Medulla oblongata (tissue), 1 donor: Measurements from ENCODE around the gene FAIM.
"Not testable (repeated sequence)": the region's sequence is repeated elsewhere in the genome, so short reads cannot be mapped to it uniquely, and the experiment has no call there.

Source experiments
- DNase-seq: peaks from one replicate; pipeline ENCODE4 v3.0.0-alpha.2; 2015; ENCODE audit errors: extremely low spot score

FAIM gene, protein sequence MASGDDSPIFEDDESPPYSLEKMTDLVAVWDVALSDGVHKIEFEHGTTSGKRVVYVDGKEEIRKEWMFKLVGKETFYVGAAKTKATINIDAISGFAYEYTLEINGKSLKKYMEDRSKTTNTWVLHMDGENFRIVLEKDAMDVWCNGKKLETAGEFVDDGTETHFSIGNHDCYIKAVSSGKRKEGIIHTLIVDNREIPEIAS

DNA sequence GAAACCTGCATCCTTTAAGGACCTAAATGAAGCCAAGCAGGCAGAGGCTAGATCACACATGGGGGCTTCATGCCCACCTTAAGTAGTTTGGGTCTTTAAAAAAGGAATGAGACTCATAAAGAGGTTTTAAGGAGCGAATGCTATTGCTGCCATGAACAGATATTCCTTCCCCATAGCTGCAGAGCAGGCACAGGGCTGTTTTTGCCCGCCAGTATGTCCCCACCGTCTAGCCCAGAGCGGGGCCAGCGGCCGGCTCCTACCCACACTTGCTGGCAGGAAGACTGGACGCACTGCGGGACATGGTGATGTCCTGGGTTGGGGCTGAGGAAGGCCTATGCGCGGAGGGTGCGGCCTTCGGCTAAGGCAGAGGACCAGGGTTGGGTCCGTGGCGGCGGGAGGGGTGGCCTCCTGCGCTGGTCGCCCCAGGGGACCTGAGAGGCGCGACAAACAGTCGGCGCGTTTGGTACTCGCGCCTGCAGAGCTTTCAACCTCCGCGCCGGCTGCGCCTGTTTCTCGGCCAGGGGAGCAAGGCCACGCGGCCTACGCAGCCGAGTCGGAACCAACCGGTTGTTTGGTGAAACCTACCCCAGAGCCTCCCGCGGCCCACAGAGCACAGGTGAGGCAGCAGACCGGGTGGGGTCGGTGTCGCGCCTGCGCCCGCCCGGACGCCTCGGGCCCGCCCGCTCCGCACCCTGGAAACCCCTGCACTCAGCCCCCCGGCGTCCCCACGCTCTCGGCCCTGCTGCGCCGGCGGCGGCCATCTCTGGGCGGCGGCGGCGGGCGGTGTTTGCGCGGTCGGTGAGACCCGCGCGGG is at the start of gene FAIM:
Gene FAIM, plus strand, starts transcription at position 450 of the 814 bp plus-strand sequence. CDS start 10,956 bp downstream, outside the sequence.
- DNase-seq, result peak; percentile 66

DNA sequence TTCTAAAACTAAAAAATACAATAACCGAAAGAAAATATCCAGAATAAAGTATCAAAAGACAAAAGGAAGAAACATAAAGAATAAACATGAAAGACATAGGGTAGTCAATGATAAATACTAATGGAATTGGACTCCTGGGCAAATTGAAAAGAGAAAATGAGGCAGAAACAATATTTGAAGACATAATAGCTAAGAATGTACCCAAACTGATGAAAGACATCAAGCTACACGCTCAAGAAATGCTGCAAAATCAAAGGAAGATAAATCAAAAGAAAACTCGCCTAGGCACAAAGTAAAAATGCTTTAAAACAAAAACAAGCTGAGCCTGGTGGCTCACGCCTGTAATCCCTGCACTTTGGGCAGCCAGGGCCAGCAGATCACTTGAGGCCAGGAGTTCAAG is 49.4 kb upstream of the FAIM start:
- no peak for DNase-seq

DNA sequence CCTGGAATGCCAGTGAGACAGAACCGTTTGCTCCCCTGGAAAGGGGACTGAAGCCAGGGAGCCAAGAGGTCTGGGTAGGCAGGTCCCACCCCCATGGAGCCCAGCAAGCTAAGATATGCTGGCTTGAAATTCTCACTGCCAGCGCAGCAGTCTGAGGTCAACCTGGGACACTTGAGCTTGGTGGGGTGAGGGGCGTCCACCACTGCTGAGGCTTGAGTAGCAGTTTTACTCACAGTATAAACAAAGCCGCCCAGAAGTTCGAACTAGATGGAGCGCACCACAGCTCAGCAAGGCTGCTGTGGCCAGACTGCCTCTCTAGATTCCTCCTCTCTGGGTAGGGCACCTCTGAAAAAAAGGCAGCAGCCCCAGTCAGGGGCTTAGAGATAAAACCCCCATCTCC is 48.1 kb upstream of the FAIM start:
- DNase-seq, result no peak

DNA sequence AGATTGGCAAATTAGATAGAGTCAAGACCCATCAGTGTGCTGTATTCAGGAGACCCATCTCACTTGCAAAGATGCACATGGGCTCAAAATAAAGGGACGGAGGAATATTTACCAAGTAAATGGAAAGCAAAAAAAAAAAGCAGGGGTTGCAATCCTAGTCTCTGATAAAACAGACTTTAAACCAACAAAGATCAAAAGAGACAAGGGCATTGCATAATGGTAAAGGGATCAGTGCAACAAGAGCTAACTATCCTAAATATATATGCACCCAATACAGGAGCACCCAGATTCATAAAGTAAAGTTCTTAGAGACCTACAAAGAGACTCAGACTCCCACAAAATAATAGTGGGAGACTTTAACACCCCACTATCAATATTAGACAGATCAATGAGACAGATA is 45.7 kb upstream of the FAIM start:
- not testable (repeated sequence) for DNase-seq

DNA sequence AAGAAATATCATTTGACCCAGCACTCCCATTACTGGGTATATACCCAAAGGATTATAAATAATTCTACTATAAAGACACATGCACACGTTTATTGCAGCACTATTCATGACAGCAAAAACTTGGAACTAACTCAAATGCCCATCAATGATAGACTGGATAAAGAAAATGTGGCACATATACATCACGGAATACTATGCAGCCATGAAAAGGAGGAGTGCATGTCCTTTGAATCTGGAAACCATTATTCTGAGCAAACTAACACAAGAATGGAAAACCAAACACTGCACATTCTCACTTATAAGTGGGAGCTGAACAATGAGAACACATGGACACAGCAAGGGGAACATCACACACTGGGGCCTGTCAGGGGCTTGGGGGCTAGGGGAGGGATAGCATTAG is 42.3 kb upstream of the FAIM start:
- not testable (repeated sequence) for DNase-seq

DNA sequence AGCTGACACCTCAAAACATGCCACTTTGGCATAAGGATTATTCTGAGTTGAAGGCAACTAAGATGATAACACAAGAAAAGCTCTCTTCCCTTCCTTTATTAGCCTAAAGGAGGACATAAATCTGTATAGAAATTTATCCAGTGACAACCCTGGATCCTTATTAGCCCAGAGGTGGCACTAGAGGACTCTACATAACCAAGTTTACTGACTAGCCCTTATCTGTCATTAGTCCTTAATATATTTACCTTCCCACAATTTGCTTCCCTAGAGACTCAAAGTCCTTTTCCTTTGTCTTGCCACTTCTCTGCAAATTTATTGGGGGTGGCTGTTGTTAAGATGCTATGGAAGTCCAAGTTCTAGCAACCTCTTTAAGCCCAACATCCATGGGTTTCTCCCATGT is 41.2 kb upstream of the FAIM start:
- DNase-seq, result no peak

DNA sequence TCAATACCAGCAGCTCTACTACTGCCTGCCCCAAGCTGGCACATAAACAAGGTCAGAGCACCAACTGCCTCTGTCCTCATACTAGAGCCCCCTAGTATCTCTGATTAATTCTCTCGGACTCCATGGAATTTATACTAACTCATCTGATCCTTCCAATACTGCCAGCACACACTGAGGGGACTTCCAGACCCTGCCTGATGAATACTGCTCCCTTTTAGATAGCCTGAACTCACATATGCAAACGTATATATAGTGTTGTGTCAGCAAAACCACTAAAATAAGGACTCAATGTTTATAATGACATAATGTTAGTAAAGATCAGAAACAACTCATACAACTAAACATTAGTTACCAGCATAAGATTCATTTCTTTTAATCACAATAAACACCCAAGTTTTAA is 39.5 kb upstream of the FAIM start:
- DNase-seq, result no peak

DNA sequence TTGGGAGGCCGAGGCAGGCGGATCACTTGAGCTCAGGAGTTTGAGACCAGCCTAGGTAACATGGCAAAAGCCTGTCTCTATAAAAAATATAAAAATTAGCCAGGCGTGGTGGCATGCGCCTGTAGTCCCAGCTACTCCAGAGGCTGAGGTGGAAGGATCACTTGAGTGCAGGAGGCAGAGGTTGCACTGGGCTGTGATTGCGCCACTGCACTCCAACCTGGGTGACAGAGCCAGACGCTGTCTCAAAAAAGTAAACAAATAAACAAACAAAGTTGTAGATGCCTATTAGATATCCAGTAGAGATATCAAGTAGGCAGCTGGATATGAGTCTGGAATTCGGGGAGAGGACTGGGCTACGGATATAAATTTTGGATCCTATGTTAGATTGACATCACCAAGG is 38.9 kb upstream of the FAIM start:
- not testable (repeated sequence) for DNase-seq

DNA sequence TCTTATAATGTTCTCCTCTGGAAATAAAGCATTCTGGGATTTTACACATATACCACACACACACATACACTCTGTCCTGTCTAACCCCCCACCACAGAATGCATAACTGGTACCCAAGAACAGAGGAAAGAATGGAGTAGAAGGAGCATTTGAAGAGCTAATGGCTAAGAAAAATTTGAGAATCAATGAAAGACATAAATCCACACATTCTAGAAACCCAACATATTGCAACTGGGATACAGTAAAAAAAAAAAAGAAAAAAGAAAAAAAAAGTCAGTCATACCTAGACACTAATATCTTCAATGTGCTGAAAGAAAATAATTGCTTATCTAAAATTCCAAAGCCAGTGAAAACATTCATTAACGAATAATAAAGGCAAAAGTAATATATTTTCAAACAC is 35.4 kb upstream of the FAIM start:
- no peak for DNase-seq

DNA sequence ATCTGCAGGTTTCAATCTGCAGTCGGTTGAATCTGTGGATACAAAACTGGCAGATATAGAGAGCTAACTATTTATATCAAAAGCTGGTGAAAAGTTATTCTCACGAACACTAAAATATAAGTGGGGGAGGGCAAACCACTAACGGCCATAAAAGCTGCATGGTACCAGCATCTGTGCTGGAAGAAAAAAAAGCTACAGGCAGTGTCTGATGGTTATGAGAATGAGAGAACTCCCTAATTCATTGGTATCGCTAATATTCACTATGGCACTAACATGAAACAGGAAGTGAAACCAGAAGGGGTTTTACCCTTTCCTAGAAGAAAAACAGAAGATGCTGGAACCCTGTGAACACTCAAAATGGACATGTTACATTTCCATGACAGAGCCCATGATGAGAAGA is 30.4 kb upstream of the FAIM start:
- no peak for DNase-seq

DNA sequence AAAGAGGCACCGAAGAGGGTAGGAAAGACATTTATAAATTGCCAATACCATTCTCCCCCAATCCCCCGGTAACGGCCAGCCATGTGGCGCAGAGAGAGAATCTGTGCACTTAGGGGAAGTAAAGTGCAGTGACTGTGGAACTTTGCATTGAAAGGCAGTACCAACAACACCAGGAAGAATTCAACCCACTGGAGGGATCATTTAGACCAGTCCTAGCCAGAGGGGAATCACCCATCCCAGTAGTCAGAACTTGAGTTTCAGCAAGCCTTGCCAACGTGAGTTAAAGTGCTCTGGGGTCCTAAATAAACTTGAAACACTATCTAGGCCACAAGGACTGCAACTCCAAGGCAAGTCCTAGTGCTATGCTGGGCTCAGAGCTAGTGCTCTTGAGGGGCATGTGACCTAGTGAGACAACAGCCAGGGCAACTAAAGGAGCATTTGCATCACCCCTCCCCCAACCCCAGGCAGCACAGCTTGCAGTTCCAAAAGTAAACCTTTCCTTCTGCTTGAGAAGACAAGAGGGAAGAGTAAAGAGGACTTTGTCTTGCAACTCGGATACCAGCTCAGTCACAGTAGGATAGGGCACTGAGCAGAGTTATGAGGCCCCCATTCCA is 29.5 kb upstream of the FAIM start:
- DNase-seq, result no peak

DNA sequence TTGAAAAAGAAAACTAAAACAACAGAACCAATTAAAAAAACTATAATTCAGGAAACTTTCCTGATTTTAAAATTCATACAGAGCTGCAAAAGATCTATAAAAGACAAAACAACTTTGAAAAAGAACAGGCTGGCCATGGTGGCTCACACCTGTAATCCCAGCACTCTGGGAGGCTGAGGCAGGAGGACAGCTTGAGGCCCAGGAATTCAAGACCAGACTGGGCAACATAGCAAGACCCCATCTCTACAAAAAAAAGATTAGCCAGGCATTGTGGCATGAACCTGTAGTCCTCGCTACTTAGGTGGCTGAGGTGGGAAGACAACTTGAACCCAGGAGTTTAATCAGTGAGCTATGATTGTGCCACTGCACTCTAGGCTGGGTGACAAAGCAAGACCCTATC is 21.2 kb upstream of the FAIM start:
- DNase-seq, result no peak

DNA sequence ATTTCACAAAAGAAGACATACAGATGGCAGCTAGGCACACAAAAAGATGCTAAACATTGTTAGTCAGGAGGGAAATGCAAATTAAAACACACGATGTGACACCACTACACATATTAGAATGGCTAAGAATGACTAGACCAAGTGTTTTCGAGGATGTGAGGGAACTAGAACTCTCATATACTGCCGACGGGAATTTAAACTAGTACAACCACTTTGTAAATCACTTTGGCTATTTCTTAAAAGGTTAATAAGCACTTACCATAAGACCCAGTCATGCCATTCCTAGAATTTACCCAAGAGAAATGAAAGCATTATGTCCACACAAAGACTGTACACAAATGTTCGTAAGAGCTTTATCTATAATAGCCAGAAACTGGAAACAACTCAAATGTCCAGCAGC is 20.1 kb upstream of the FAIM start:
- DNase-seq, result no peak

DNA sequence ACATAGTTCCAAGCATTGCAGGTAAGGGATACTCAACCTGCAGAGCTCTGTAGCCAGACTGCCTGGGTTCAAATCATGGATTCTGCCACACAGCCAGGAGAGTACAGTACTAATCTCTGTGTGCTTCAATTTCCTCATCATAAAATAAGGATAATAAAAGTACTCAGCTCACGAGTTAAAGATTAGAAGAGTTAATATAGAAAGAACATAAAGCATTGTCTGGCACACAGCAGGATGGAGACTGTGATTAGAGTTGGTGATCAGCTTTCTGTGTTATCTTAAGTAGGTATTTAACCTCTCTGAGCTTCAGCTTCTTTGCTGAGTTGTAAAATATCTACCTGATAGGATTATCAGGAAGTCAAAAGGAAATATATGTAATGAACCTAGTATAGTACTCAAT is 17.2 kb upstream of the FAIM start:
- no peak for DNase-seq

DNA sequence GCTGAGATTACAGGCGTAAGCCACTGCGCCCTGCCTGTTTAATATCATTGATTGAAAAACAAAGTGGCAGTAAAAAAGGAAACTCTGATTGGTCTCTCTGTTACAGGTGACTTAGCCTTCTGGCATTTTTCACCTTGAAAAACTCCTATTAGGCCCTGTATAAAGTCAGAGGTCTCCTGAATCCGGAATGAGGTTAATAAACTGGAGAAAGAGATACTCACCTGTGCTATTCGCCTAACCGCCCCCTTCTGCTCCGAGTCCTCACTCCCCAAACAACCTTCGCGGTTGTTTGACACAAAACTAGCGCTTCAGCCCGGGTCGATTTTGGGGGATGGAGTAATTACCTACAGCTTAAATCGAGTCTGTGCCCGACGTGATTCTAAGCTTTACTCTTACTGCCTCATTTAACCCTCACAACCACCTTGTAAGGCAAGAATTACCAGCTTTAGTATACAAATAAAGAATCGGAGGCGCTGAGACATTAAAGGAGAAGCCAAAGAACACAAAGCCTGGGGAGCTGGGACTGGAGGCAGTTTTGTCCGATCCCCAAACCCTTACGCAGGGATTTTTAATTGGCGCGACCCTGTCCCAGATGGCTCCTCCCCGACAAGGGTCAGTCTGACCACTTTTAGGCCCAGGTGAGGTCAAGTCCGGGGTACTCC is 15.0 kb upstream of the FAIM start:
- peak; percentile 33 for DNase-seq

DNA sequence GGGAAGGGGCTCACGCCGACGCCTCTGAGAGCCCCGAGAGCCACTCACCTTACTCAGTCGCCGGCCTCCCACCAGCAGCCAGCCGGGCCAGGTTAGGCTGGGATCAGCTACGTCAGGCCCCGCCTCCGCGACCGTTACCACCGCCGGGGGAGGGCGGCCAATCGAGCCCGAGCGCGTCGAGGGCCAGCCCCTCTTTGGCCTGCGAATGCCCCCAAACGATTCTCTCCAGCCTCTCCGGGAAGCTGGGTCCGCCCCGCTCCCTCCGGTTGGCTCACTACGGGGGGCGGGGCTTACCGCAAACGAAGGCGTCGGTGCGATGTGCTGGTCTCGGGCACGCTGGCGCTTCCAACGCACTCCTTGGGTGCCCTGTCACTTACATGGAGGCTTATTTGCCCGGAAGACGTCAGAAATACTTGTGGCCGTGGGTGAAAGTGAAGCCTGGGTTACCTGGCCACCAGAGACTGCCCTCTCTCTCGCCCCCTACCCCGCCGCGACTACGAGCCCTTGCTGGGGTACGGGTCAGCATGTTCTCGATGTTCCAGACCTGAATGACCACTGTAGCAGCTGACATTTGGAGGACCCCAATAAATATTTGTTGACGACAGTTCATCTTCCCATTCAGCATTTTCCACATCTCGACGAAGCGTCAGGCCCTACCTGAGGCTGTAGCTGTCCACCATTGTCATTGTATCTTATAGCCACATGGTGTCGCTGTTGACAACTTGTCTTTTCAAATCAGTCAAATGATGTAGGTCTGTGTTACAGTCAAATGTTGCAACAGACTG is 14.2 kb upstream of the FAIM start, which contains the start of gene CEP70:
Gene CEP70, minus strand, starts transcription at position 111 of the 785 bp plus-strand sequence. CDS start 21,333 bp downstream, outside the sequence.
- peak; percentile 97 for DNase-seq

DNA sequence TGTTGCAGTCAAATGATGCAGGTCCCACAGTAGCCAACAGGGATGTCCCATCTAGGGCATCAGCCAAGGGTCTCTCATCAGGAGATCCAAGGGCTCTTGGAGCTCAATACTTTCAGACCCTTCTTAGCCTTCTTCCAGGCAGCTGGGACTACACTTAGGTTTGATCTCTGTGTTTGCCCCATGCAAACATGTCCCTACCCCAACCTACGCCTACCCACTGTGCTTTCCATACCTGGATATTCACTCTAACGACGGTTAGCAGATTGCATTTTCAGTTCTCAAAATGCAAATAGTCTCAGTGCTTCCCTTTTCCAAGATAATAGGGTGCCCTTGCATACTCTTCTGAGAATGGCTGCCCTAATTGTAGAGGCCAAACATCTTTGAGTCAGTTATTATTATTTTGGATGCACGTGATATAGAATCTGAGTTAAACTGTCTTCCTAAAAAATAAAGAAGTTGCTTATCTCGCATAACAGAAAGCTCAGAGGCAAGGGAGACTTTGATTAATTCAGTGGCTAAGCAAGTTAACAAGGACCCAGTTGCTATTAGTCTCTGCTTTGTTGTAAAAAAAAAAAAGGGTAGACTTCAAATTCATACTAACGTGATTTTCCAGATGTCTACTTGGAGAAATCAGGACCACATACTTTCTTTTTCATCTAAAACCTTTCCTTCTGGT is 13.5 kb upstream of the FAIM start:
- DNase-seq, result no peak

DNA sequence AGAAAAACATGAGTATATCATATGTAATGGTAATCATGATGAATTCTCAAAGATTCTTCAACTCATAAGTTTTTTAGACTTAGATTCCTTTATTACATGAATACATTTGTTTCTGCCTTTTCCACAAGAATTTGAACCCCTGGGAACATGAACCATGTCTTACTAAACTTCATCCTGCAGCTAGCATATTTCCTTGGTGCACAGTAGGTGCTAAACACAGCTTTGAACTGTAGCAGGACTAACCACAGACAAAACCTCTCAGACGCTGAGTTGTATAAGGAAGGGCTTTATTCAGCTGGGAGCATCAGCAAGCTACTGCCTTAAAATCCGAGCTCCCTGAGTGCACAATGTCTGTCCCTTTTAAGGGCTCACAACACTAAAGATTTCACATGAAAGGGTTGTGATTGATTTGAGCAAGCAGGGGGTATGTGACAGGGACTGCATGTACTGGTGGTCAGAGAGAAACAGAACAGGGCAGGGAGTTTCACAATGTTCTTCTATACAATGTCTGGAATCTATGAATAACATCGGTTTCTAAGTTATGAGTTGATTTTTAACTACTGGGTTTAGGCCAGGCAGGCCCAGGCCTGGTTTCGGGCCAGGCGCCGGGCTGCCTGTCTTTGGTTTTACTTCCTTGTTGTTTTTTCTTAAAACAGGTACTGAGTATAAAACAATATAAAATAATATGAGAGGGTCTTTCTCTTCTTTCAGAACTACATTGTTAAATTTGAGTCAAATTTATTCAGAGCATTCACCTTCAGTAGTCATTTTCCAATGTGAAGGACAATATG is 11.2 kb upstream of the FAIM start:
- not testable (repeated sequence) for DNase-seq

DNA sequence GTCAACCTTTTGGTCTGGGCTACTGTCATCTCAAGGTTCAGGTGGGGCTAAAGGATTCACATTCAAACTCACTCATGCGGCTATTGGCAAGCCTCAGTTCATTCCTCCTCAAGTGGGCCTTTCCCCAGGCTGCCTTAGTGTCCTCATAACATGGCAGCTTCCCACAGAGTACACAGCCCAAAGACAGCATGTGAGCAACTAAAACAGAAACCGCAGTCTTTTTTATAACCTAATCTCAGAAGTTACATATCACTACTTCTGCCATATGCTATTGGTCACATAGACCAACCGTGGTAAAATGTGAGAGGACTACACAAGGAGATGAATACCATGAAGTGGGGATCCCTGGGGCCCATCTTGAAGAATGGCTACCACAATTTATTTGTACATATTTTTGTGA is 10.0 kb upstream of the FAIM start:
- no peak for DNase-seq

DNA sequence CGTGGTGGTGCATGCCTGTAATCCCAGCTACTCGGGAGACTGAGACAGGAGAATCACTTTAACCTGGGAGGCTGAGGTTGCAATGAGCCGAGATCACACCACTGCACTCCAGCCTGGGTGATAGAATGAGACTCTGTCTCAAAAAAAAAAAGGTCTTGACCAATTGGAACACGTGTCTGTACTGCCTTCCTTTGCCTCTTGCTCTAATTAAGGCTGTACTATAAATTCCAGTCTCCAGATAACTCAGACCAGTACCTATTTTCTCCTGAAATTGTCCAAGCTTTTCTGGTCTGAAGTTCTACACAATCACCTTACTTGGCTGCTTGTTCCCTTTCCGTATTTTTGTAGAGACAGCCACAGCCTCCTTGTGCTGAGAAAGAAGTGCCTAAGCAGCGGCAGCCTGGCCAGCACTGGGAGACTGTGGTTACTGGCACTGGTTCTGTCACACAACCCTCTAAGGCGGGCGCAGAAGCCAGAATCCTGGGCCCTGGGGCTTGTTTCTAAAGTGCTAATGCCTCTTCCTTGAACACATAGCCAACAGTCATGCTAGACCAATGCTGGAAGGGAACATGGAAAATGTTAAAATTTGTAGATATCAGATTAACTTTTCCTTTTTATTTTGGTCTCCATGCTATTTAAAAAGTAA is 8.3 kb upstream of the FAIM start:
- peak; percentile 45 for DNase-seq
